K562 treated with DMSO at 1 percent for 12 hours (cell line): ENCODE results near the gene PIK3R2. TPM values are rescaled to one million over a fixed set of nuclear protein-coding genes. Genes with fewer than 3 reads are reported as not detected.

Experiments used
- total RNA-seq: library from RNA; unstranded; fragments of 300-600 nt; gene quantifications from 2 replicates; pipeline ENCODE4 v1.2.3, GENCODE V29; 2022; ENCODE audit not compliant: insufficient read depth

The PIK3R2 gene
- 5.0 and 19.5 TPM in 2 replicates for total RNA-seq

GRCh38 chr19:18152817-18153555, at the start of gene PIK3R2:
TSS of gene PIK3R2 (plus strand) at chr19:18153163. CDS start at chr19:18155880, 2,717 bp downstream.

DNA sequence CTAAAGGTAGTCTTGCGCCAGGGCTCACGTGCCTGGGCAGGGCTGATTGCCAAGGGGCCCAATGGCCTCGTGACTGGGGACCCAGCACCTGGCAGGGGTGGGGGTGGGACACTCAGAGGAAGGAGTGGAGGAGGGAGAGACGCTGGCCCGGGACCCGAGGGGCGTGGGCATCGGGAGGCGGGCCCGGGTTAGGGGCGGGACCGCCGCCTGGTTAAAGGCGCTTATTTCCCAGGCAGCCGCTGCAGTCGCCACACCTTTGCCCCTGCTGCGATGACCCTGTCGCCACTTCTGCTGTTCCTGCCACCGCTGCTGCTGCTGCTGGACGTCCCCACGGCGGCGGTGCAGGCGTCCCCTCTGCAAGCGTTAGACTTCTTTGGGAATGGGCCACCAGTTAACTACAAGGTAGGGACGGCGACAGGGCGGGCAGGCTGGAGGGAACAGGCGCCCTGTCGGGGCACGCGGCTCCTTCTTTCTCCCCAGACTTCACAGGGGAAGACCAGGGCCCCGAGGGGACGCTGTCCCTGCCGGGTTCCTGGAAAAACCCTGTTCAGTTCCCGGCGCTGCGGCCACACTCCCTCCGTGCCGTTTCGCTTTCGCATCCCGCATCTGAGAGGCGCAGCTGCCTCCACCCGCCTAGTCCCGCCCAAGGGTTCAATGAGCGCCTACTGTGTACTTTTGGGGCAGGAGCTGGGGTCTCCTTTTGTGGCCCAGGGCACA, 20.8 kb downstream of the PIK3R2 start, which contains the start of gene IFI30:
IFI30 (plus strand) TSS at position 242 of the 717 bp plus-strand sequence; CDS start at position 271, 29 bp downstream.

DNA sequence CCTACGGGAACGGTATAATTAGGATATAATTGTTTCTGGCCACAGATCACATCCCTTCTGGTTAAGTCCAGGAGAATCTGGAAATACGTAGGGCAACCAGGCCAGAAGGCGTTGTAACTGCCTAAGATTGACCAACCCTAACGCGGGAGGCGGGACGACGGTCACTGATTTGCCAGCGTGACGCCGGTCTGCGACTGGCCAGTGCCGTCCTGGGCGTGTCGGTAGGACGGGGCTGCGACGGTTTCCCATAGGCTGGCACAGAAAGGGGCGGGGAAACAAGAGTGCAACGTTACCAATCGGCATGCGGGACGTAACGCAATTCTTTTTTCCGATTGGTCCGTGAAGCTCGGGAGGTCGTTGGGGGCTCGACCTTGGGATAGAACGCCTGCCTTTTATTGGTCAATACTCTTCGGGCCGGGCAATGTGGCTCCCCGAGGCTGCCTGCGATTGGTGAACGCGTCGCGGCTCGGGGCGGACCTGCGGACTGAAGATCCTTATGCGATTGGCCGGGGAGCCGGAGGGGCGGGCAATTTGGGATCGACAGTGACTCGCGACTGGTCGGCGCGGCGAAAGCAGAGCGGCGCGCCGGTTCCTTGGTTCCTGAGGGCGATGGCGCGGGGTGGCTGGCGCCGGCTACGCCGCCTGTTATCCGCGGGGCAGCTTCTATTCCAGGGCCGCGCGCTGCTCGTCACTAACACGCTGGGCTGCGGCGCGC, 39.9 kb downstream of the PIK3R2 start, which contains the start of gene MPV17L2:
MPV17L2 (plus strand) TSS at position 546 of the 715 bp plus-strand sequence; CDS start at position 610, 64 bp downstream.

DNA sequence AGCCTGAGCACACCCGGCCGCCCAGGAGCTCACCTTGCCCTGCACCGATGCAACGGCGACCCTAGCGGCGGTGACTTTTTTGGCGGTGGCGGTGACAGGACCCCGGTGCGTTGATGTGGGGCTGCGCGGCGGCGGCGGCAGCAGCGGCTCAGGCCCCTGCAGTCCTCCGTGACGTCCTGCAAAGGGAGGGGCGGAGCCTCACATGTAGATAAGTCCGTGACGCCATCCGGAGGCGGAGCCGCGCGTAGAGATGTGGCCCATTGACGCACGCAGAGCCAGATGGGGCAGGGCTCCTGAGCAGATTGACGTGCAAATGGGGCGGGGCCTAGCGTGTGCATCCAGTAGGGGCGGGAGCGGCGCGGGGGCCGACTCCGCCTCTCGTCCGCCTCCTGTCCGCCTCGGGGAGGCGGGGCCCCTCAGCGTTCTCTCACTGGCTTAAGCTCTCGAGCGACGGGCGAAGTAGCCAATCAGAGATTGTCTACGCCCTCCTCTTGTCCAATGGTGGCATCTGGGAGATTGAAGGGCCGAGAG, 51.0 kb downstream of the PIK3R2 start, which contains the start of gene RAB3A:
RAB3A (minus strand) TSS at position 180 of the 531 bp plus-strand sequence. CDS start 1,302 bp downstream, outside the sequence.

Other genes with a start within 250 kb of the PIK3R2 start
- gene CCDC124, start 220.1 kb upstream of the PIK3R2 start, total RNA-seq: 99.3 and 108 TPM in 2 replicates
- gene KCNN1, start 186.1 kb upstream of the PIK3R2 start, total RNA-seq: 4.4 and 17.3 TPM in 2 replicates
- 20.7 and 27.8 TPM in 2 replicates for gene ARRDC2, start 145.0 kb upstream of the PIK3R2 start, total RNA-seq
- not detected in 2 replicates for gene IL12RB1, start 66.2 kb upstream of the PIK3R2 start, total RNA-seq
- 4.6 and 13.5 TPM in 2 replicates for gene MAST3, start 55.4 kb upstream of the PIK3R2 start, total RNA-seq
- 92.4 and 92.6 TPM in 2 replicates for gene IFI30, start 20.6 kb downstream of the PIK3R2 start, total RNA-seq
- 46.3 and 49.7 TPM in 2 replicates for gene MPV17L2, start 40.1 kb downstream of the PIK3R2 start, total RNA-seq
- 1.8 and 3.7 TPM in 2 replicates for gene RAB3A, start 50.9 kb downstream of the PIK3R2 start, total RNA-seq
- not detected in 2 replicates for gene PDE4C, start 73.3 kb downstream of the PIK3R2 start, total RNA-seq
- gene IQCN, start 121.3 kb downstream of the PIK3R2 start, total RNA-seq: 1.1 and 1.6 TPM in 2 replicates
- 223 and 258 TPM in 2 replicates for gene JUND, start 128.5 kb downstream of the PIK3R2 start, total RNA-seq
- gene LSM4, start 169.9 kb downstream of the PIK3R2 start, total RNA-seq: 274 and 320 TPM in 2 replicates
- 29.5 and 31.0 TPM in 2 replicates for gene PGPEP1, start 187.4 kb downstream of the PIK3R2 start, total RNA-seq
- 360 and 415 TPM in 2 replicates for gene GDF15, start 233.0 kb downstream of the PIK3R2 start, total RNA-seq
- 3.1 and 3.3 TPM in 2 replicates for gene LRRC25, start 244.5 kb downstream of the PIK3R2 start, total RNA-seq